ENCODE measurements around the gene GPRC5A.

DNA sequence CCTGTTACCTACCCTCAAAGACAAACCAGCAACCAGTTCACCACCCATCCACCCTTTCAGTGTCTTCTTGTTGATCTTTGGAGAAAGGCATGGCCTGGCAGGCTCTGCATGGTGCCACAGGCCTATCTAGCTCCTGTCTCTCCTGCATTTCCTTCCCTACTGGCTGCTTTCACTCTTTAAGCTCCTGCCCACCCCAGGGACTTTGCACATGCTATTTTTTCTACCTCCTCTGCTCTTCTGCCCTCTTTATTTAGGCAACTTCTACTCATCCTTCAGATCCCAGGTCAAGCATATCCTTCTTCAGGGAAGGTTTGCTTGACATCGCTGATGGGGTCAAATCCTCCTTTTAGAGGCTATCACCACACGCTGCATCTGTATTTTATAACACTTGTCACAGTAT is 27.1 kb upstream of the GPRC5A start:
- TF ChIP-seq EP300 (IDR thresholded peaks at IDR 0.05; ENCODE audit: borderline replicate concordance in 1 of 2, low read depth in 2 of 2, low read length in 2 of 2) (no peak), POLR2AphosphoS5 (IDR thresholded peaks at IDR 0.05; ENCODE audit: low read depth, low read length) (no peak), SIX5 (IDR thresholded peaks at IDR 0.05; ENCODE audit: low read depth, low read length) (no peak), CHD1 (IDR thresholded peaks at IDR 0.05; ENCODE audit: low read depth, low read length) (no peak), POLR2A (IDR thresholded peaks at IDR 0.05; ENCODE audit: control extremely low read depth in 1 of 2, low read depth in 2 of 2, low read length in 2 of 2) (no peak), BCL11A (IDR thresholded peaks at IDR 0.05; ENCODE audit: low read depth in 2 of 2, low read length in 2 of 2) (no peak), CBX8 (IDR thresholded peaks at IDR 0.05; ENCODE audit: borderline replicate concordance, low read depth, low read length) (no peak), TEAD4 (IDR thresholded peaks at IDR 0.05; ENCODE audit: low read depth, low read length) (no peak), EZH2 (IDR thresholded peaks at IDR 0.05; ENCODE audit: low read depth, low read length, severe bottlenecking) (no peak)
- TF ChIP-seq, protein P1, sequence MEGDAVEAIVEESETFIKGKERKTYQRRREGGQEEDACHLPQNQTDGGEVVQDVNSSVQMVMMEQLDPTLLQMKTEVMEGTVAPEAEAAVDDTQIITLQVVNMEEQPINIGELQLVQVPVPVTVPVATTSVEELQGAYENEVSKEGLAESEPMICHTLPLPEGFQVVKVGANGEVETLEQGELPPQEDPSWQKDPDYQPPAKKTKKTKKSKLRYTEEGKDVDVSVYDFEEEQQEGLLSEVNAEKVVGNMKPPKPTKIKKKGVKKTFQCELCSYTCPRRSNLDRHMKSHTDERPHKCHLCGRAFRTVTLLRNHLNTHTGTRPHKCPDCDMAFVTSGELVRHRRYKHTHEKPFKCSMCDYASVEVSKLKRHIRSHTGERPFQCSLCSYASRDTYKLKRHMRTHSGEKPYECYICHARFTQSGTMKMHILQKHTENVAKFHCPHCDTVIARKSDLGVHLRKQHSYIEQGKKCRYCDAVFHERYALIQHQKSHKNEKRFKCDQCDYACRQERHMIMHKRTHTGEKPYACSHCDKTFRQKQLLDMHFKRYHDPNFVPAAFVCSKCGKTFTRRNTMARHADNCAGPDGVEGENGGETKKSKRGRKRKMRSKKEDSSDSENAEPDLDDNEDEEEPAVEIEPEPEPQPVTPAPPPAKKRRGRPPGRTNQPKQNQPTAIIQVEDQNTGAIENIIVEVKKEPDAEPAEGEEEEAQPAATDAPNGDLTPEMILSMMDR (IDR thresholded peaks at IDR 0.05; ENCODE audit: control extremely low read depth in 1 of 3, insufficient read depth in 1 of 3, low read depth in 1 of 3, low read length in 3 of 3) = no peak
- TF ChIP-seq, protein P2, sequence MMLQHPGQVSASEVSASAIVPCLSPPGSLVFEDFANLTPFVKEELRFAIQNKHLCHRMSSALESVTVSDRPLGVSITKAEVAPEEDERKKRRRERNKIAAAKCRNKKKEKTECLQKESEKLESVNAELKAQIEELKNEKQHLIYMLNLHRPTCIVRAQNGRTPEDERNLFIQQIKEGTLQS (IDR thresholded peaks at IDR 0.05; ENCODE audit: insufficient read depth, low read depth, low read length) = no peak
